ENCODE data around the gene GORASP1.

Gene GORASP1

GRCh38 chr3:39125841-39126500 is 18.5 kb upstream of the GORASP1 start:
- DNase-seq = peak; percentile 36

GRCh38 chr3:39124876-39125840 is 17.7 kb upstream of the GORASP1 start:
- DNase-seq = peak; percentile 44

GRCh38 chr3:39122813-39123212 is 15.4 kb upstream of the GORASP1 start:
- DNase-seq = no peak

GRCh38 chr3:39121621-39122020 is 14.2 kb upstream of the GORASP1 start:
- DNase-seq = no peak

- no peak for DNase-seq
Observed at GRCh38 chr3:39118931-39119660, 11.7 kb upstream of the GORASP1 start.

- DNase-seq = no peak
Observed at GRCh38 chr3:39118079-39118478, 10.7 kb upstream of the GORASP1 start.

- DNase-seq = no peak
Observed at GRCh38 chr3:39115870-39116269, 8.4 kb upstream of the GORASP1 start.

GRCh38 chr3:39114456-39114855 is 7.0 kb upstream of the GORASP1 start:
- no peak for DNase-seq

- DNase-seq = no peak
Observed at GRCh38 chr3:39113291-39113690, 5.9 kb upstream of the GORASP1 start.

- DNase-seq = no peak
Observed at GRCh38 chr3:39112535-39112934, 5.1 kb upstream of the GORASP1 start.

GRCh38 chr3:39112113-39112512 is 4.7 kb upstream of the GORASP1 start:
- no peak for DNase-seq

GRCh38 chr3:39110041-39110639 is 2.7 kb upstream of the GORASP1 start:
- DNase-seq = no peak

GRCh38 chr3:39109086-39109485 is 1.7 kb upstream of the GORASP1 start:
- DNase-seq = no peak

GRCh38 chr3:39108200-39108710 is 828 bp upstream of the GORASP1 start:
- no peak for DNase-seq

- DNase-seq = peak; percentile 55
Observed at GRCh38 chr3:39106851-39107387, 508 bp downstream of the GORASP1 start.

- DNase-seq = peak; percentile 22
Observed at GRCh38 chr3:39106281-39106811, 1.1 kb downstream of the GORASP1 start.

- no peak for DNase-seq
Observed at GRCh38 chr3:39105687-39106063, 1.8 kb downstream of the GORASP1 start.

- DNase-seq = no peak
Observed at GRCh38 chr3:39104961-39105686, 2.3 kb downstream of the GORASP1 start.

GRCh38 chr3:39103791-39104552 is 3.5 kb downstream of the GORASP1 start:
- no peak for DNase-seq

- no peak for DNase-seq
Observed at GRCh38 chr3:39103324-39103693, 4.1 kb downstream of the GORASP1 start.
